Measurements from ENCODE around the gene RNF130.

DNA sequence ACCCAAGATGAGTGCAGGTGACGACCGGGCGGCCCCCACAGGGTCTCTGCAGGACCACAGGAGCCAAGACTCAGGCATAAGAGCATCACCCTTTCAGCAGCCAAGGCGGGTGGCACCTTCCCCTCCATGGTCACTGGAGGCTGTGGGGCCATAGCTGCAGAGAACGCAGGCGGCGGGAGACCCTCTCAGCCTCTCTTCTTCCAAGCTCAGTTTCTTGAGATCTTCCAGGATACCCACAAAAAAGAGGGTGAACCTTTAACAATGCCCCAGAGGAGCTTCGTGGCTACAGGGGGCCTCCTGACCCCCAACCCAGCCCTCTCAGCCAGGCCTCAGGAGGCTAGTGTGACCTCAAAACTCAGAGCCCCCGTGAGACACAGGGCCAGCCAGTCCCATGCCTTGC, 158.1 kb downstream of the RNF130 start:
- TF ChIP-seq, protein P1, sequence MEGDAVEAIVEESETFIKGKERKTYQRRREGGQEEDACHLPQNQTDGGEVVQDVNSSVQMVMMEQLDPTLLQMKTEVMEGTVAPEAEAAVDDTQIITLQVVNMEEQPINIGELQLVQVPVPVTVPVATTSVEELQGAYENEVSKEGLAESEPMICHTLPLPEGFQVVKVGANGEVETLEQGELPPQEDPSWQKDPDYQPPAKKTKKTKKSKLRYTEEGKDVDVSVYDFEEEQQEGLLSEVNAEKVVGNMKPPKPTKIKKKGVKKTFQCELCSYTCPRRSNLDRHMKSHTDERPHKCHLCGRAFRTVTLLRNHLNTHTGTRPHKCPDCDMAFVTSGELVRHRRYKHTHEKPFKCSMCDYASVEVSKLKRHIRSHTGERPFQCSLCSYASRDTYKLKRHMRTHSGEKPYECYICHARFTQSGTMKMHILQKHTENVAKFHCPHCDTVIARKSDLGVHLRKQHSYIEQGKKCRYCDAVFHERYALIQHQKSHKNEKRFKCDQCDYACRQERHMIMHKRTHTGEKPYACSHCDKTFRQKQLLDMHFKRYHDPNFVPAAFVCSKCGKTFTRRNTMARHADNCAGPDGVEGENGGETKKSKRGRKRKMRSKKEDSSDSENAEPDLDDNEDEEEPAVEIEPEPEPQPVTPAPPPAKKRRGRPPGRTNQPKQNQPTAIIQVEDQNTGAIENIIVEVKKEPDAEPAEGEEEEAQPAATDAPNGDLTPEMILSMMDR (IDR thresholded peaks at IDR 0.05; ENCODE audit: low read depth, low read length, missing input control) = no peak
- TF ChIP-seq, protein P2, sequence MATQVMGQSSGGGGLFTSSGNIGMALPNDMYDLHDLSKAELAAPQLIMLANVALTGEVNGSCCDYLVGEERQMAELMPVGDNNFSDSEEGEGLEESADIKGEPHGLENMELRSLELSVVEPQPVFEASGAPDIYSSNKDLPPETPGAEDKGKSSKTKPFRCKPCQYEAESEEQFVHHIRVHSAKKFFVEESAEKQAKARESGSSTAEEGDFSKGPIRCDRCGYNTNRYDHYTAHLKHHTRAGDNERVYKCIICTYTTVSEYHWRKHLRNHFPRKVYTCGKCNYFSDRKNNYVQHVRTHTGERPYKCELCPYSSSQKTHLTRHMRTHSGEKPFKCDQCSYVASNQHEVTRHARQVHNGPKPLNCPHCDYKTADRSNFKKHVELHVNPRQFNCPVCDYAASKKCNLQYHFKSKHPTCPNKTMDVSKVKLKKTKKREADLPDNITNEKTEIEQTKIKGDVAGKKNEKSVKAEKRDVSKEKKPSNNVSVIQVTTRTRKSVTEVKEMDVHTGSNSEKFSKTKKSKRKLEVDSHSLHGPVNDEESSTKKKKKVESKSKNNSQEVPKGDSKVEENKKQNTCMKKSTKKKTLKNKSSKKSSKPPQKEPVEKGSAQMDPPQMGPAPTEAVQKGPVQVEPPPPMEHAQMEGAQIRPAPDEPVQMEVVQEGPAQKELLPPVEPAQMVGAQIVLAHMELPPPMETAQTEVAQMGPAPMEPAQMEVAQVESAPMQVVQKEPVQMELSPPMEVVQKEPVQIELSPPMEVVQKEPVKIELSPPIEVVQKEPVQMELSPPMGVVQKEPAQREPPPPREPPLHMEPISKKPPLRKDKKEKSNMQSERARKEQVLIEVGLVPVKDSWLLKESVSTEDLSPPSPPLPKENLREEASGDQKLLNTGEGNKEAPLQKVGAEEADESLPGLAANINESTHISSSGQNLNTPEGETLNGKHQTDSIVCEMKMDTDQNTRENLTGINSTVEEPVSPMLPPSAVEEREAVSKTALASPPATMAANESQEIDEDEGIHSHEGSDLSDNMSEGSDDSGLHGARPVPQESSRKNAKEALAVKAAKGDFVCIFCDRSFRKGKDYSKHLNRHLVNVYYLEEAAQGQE (IDR thresholded peaks at IDR 0.05) = no peak
- TF ChIP-seq RXRA (IDR thresholded peaks at IDR 0.05) (no peak), RAD21 (IDR thresholded peaks at IDR 0.05) (no peak), YY1 (IDR thresholded peaks at IDR 0.05) (no peak), JUND (IDR thresholded peaks at IDR 0.05) (no peak), GABPA (IDR thresholded peaks at IDR 0.05 in 1 of 2, conservative IDR thresholded peaks at IDR 0.05 in 1 of 2) (no peak), TAF1 (conservative IDR thresholded peaks at IDR 0.05) (no peak)
- TF ChIP-seq, protein P3, sequence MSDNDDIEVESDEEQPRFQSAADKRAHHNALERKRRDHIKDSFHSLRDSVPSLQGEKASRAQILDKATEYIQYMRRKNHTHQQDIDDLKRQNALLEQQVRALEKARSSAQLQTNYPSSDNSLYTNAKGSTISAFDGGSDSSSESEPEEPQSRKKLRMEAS (IDR thresholded peaks at IDR 0.05) = no peak
